SH-SY5Y (cell line): ENCODE measurements around the gene PPP1R9B.

Source experiments
- GATA2 ChIP-seq: IDR thresholded peaks from 2 replicates; pipeline ENCODE4 v1.6.1; 2011; ENCODE audit warnings: mild to moderate bottlenecking, low read depth, low read length
- GATA3 ChIP-seq: IDR thresholded peaks from 2 replicates; pipeline ENCODE4 v1.6.1; 2011; ENCODE audit warnings: low read depth, mild to moderate bottlenecking, low read length, moderate library complexity

DNA sequence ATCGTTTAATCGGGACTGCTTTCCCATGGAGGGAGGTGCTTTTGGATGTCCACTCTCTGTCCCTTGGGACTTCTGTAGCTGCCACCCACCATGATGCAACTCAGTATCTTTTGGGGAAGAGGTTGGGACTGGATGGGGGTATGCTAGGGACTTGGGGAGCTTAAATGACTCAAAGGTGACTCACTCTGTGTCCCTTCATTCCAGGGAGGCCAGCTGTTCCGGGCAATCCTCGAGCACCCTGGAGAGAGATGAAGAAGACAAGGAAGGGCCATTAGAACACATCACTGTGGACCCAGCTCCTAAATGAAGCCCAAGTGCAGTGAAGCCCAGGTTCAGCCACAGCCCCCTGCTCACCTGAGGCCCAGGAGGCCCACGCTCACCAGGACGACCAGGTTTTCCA lies 46.3 kb upstream of the PPP1R9B start:
- TF ChIP-seq GATA3 (no peak), GATA2 (no peak)
